OCI-LY1 (cell line): ENCODE results near the gene LRRC45.

Experiments
- CTCF ChIP-seq: fragments of 200-600 bp; sonication (generic), shearing (Covaris generic); IDR thresholded peaks from 2 replicates; pipeline ENCODE4 v1.5.1; 2017; ENCODE audit warnings: mild to moderate bottlenecking, antibody characterized with exemption, low read length, moderate library complexity, mixed read lengths
- EZH2 ChIP-seq: fragments of 200-600 bp; sonication (generic), shearing (Covaris generic); IDR thresholded peaks from 2 replicates; pipeline ENCODE4 v1.8.0; 2017; ENCODE audit warnings: borderline replicate concordance, mixed run types, mild to moderate bottlenecking, antibody characterized with exemption, low read length, moderate library complexity, mixed read lengths

GRCh38 chr17:82028966-82029365 lies 5.9 kb downstream of the LRRC45 start:
- TF ChIP-seq CTCF = no peak
- TF ChIP-seq EZH2 = no peak
